AG09309 (cell line): Measurements from ENCODE around the gene AOPEP.
"Not testable (repeated sequence)": the region's sequence is repeated elsewhere in the genome, so short reads cannot be mapped to it uniquely, and the experiment has no call there.

ENCODE experiments used
- DNase-seq: peaks from one replicate; pipeline ENCODE4 v3.0.0-alpha.2; 2010; ENCODE audit warnings: low read depth
- H3K4me3 ChIP-seq: 2 replicates; pipeline ENCODE4 v1.5.1; 2011; ENCODE audit warnings: mild to moderate bottlenecking, low read depth, low read length, moderate library complexity; ENCODE audit not compliant: control insufficient read depth
- CTCF ChIP-seq: IDR thresholded peaks from 2 replicates; pipeline ENCODE4 v1.5.1; 2011; ENCODE audit warnings: mild to moderate bottlenecking, low read depth, low read length, inconsistent platforms; ENCODE audit not compliant: insufficient read depth, control insufficient read depth; ENCODE audit errors: missing control alignments

AOPEP gene

GRCh38 chr9:94872891-94873511 is 146.5 kb downstream of the AOPEP start:
- TF ChIP-seq CTCF, result no peak
- H3K4me3 ChIP-seq, result no peak overlapping the region
- DNase-seq, result no peak

- no peak overlapping the region for H3K4me3 ChIP-seq
- DNase-seq, result peak; percentile 70
- TF ChIP-seq CTCF, result no peak
Observed at GRCh38 chr9:94874316-94874715, 147.8 kb downstream of the AOPEP start.

GRCh38 chr9:94875300-94876020 is 149.0 kb downstream of the AOPEP start:
- TF ChIP-seq CTCF, result no peak
- DNase-seq, result no peak
- H3K4me3 ChIP-seq, result no peak overlapping the region

- DNase-seq, result not testable (repeated sequence)
Observed at GRCh38 chr9:94878804-94879203, 152.3 kb downstream of the AOPEP start.

GRCh38 chr9:94879230-94879629 is 152.7 kb downstream of the AOPEP start:
- H3K4me3 ChIP-seq, result no peak overlapping the region

More at GRCh38 chr9:94878804-94879203, 152.3 kb downstream of the AOPEP start:
- H3K4me3 ChIP-seq, result not testable (repeated sequence)

GRCh38 chr9:94881023-94881422 is 154.5 kb downstream of the AOPEP start:
- no peak overlapping the region for H3K4me3 ChIP-seq
- DNase-seq, result no peak
- no peak for TF ChIP-seq CTCF

More at GRCh38 chr9:94879230-94879629, 152.7 kb downstream of the AOPEP start:
- DNase-seq, result no peak
- no peak for TF ChIP-seq CTCF

GRCh38 chr9:94881454-94881853 is 155.0 kb downstream of the AOPEP start:
- no peak overlapping the region for H3K4me3 ChIP-seq
- no peak for TF ChIP-seq CTCF
- DNase-seq, result no peak
